ACHN (cell line): ENCODE data around the gene NPR3.
"Not testable (repeated sequence)": the region's sequence is repeated elsewhere in the genome, so short reads cannot be mapped to it uniquely, and the experiment has no call there.

Experiments
- DNase-seq: peaks from one replicate; pipeline ENCODE4 v3.0.0-alpha.2; 2015
- in situ Hi-C: cut with HindIII; loops from 2 replicates; pipeline ENCODE4 v1.10.0; 2017; ENCODE audit warnings: low sequenced_read_pairs, low pct_ligation_motif_present, low pct_unique_long_range_greater_than_20kb

The NPR3 gene

GRCh38 chr5:32785611-32786254, 74.6 kb downstream of the NPR3 start:
- no peak for DNase-seq
- in situ Hi-C loops = no loop called here

- in situ Hi-C loops = no loop called here
- DNase-seq = no peak
Observed at GRCh38 chr5:32786311-32786710, 75.2 kb downstream of the NPR3 start.

GRCh38 chr5:32790411-32790951, 79.4 kb downstream of the NPR3 start:
- DNase-seq = no peak
- in situ Hi-C loops = no loop called here

GRCh38 chr5:32791536-32792243, 80.6 kb downstream of the NPR3 start:
- no peak for DNase-seq

GRCh38 chr5:32794086-32794485, 83.0 kb downstream of the NPR3 start:
- DNase-seq = no peak
- in situ Hi-C loops = no loop called here

More at GRCh38 chr5:32791536-32792243, 80.6 kb downstream of the NPR3 start:
- in situ Hi-C loops = no loop called here

GRCh38 chr5:32802764-32803163, 91.6 kb downstream of the NPR3 start:
- in situ Hi-C loops = no loop called here
- no peak for DNase-seq

GRCh38 chr5:32803656-32804055, 92.5 kb downstream of the NPR3 start:
- in situ Hi-C loops = no loop called here
- DNase-seq = no peak

- in situ Hi-C loops, DNase-seq: not testable (repeated sequence)
Observed at GRCh38 chr5:32805462-32805861, 94.3 kb downstream of the NPR3 start.

GRCh38 chr5:32805971-32806638, 95.0 kb downstream of the NPR3 start:
- in situ Hi-C loops = no loop called here
- no peak for DNase-seq

GRCh38 chr5:32808783-32809182, 97.7 kb downstream of the NPR3 start:
- in situ Hi-C loops = no loop called here
- no peak for DNase-seq

GRCh38 chr5:32810804-32811203, 99.7 kb downstream of the NPR3 start:
- in situ Hi-C loops = no loop called here
- DNase-seq = no peak

GRCh38 chr5:32812399-32812798, 101.3 kb downstream of the NPR3 start:
- DNase-seq = no peak
- in situ Hi-C loops = no loop called here

- DNase-seq = no peak
- in situ Hi-C loops = no loop called here
Observed at GRCh38 chr5:32814141-32814540, 103.0 kb downstream of the NPR3 start.

- in situ Hi-C loops = no loop called here
- no peak for DNase-seq
Observed at GRCh38 chr5:32814620-32815019, 103.5 kb downstream of the NPR3 start.

GRCh38 chr5:32827981-32828380, 116.9 kb downstream of the NPR3 start:
- DNase-seq = no peak
- in situ Hi-C loops = no loop called here

- in situ Hi-C loops = no loop called here
- no peak for DNase-seq
Observed at GRCh38 chr5:32828492-32828891, 117.4 kb downstream of the NPR3 start.

GRCh38 chr5:32831624-32832023, 120.5 kb downstream of the NPR3 start:
- no peak for DNase-seq
- in situ Hi-C loops = no loop called here

GRCh38 chr5:32833127-32833526, 122.0 kb downstream of the NPR3 start:
- in situ Hi-C loops = no loop called here

GRCh38 chr5:32833663-32834062, 122.5 kb downstream of the NPR3 start:
- in situ Hi-C loops = no loop called here
- DNase-seq = no peak

More at GRCh38 chr5:32833127-32833526, 122.0 kb downstream of the NPR3 start:
- no peak for DNase-seq
